NCI-H2227 treated with DMSO at 0.1 percent for 48 hours (cell line): ENCODE results near the gene TUBGCP6.
"Not testable (repeated sequence)": the region's sequence is repeated elsewhere in the genome, so short reads cannot be mapped to it uniquely, and the experiment has no call there.

Source experiments
- DNase-seq: peaks from one replicate; lab custom pipeline; 2025; lab: John Stamatoyannopoulos, UW

Gene TUBGCP6

DNA sequence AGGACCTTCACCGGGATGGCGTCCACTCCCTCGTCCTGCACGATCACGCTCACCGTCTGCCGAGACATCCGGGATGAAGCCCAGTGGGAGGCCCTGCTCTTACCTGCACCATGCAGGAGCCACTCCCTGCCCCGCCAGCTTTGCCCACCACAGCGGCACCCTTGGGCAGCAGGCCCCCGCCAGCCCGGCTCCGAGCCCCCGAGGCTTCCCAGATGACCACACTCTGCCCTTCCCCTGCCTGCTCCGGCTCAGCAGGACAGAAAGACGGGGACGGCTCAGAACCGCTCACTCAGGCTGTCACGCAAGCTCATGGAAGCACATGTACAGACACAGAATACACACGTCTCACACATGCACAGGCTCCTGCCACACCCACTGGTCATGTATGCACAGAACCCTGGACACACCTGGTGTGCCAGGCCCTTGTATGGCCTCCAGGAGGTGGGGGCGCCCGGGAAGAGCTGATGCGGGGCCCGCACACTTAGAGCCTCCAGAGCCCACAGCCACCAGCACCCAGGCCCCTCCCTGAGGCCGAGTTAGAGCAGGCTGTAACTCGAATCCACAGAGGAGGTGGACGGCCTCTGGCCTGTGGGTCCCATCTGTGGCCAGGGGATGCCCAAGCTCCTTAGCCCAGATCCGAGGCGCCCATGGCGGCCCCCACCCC lies 34.3 kb upstream of the TUBGCP6 start:
- no peak for DNase-seq

DNA sequence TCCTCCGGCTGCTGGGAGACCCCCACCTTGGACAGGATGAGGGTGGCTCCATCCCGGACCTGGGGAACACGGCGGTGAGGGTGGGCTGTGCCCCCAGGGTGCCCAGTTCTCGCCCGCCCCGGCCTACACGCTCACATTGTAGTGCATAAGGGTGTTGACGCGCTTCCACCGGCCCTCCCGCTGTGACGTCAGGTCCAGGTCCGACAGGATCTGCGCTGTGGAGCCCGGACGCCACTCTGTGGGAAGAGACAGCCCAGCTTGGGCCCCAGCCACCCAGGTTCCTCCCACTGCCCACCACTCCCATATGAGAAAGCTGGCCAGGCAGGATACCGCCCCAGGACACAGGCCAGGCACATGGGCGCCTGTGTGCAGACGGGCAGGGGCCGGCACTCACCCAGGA lies 33.6 kb upstream of the TUBGCP6 start:
- no peak for DNase-seq

GRCh38 chr22:50277761-50278160 lies 32.9 kb upstream of the TUBGCP6 start:
- DNase-seq = no peak

DNA sequence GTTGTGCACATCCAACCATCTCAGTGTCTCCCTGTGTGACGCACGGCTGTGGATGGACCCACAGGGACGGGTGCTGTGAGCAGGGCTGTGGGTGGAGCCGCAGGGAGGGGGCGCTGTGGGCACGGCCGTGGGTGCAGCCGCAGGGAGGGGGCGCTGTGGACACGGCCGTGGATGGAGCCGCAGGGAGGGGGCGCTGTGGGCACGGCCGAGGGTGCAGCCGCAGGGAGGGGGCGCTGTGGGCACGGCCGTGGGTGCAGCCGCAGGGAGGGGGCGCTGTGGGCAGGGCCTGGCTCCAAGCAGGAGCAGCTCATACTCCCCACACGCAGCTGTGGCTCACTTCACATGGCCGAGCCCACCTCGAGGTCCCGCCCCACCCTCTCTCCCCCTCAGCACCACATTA lies 31.3 kb upstream of the TUBGCP6 start:
- DNase-seq = no peak

DNA sequence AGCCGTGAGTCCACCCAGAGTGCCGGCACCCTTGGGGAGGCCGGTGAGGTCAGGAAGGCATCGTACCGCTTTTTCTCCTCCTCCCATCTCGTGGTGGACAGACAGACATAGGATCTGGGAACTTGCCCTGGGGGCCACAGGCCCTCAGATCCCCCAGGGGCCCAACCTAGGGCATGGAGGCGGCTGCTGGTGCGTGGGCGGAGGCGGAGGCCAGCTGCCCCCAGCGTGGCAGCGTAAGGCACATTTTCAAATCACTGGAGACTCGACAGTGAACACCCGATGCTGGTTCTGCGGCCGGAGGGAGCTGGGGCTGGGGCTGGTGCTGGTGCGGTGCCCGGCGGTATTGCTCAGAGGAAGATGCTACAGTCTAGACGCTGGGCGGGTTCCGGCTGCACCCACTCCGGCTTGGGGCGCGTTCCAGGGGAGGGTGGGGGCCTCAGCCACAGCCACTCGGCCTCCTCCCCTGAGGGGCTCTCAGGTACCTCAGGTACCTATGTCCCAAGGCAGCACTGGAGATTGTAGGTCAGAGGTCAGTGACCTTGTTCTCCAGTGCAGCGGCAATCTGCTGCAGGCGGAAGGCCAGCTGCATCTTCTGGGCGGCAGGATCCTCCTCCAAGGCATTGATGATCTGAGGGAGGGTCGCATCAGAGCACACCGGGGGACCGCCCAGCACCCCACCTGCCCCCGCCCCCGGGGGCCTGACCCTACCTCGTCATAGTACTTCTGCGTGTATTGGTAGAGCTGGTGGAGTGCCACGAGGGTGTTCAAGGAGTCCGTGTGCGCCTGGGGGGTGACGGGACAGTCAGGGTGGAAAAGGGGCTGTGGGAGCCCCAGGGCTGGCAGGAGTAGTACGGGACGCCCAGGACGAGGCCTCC lies 30.6 kb upstream of the TUBGCP6 start:
- DNase-seq = no peak

GRCh38 chr22:50274771-50275170 lies 29.9 kb upstream of the TUBGCP6 start:
- no peak for DNase-seq

GRCh38 chr22:50274311-50274710 lies 29.5 kb upstream of the TUBGCP6 start:
- peak; percentile 21 for DNase-seq

GRCh38 chr22:50273781-50274180 lies 29.0 kb upstream of the TUBGCP6 start:
- not testable (repeated sequence) for DNase-seq

DNA sequence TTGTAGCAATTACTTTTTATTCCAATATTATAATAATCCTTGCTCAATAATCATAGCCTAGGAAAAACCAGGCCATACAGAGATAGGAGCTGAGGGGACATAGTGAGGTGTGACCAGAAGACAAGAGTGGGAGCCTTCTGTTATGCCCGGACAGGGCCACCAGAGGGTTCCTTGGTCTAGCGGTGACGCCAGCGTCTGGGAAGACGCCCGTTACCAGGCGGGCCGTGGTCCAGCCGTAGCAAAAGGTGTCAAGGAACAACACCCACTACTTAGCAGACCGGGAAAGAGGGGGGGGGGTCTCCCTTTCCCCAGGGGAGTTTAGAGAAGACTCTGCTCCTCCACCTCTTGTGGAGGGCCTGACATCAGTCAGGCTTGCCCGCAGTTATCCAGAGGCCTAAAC lies 28.5 kb upstream of the TUBGCP6 start:
- DNase-seq = not testable (repeated sequence)

DNA sequence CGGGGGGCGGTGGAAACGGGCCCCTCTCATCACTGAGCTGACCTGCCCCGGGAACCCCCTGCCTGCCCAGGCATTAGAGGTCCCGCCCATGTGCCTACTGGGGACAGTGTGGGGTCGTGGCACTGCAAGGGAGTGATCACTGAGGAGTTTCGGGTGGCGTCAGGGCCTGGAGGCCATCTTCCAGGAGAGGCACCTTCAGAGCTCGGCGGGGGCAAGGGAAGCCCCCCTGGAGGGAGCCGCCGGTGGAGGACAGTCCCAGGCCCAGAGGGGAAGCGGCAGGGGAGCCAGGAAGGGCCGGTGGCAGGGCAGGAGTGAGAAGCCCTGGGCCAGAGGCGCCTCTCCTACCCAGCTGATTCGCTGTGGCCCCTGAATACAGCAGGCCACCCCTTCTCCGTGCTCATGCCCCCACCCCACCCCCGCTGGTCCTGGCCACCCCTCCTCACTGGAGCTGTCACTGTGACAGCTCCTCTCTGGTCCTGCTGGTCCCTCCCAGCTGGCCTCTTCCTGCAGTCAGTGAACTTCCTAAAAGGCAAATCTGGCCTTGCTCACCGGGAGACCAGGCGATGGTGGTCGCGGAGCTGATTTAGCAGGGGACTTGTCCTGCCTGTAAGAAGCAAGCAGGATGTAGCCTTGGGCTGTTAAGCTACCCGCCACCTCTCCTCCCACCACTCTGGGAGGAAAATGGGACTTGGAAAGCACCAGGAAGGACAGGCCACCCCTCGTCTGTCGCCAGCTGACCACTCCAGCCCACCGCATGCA lies 27.4 kb upstream of the TUBGCP6 start:
- no peak for DNase-seq

DNA sequence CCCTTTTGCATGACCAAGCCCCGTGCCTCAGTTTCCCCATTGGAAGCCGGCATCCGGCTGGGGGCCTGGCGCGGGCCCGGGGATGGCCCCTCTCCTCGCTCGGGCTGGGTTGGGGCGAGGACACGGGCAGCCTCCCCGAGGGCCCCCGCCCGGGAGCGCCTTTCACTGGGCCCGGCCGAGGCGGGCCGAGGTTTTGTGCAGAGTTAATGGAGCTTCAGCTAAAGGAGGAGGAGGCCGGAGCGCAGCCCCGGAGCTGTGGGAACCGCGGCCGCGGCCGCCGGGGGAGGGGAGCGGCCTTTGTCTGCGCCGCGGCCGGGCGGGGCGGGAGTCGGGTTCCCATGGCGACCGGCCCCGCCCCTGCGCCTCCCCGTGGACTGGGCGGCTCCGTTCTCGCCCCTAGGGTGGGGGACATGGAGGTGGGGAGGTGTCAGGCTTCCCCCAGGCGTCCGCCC lies 26.7 kb upstream of the TUBGCP6 start:
- DNase-seq = peak; percentile 57

DNA sequence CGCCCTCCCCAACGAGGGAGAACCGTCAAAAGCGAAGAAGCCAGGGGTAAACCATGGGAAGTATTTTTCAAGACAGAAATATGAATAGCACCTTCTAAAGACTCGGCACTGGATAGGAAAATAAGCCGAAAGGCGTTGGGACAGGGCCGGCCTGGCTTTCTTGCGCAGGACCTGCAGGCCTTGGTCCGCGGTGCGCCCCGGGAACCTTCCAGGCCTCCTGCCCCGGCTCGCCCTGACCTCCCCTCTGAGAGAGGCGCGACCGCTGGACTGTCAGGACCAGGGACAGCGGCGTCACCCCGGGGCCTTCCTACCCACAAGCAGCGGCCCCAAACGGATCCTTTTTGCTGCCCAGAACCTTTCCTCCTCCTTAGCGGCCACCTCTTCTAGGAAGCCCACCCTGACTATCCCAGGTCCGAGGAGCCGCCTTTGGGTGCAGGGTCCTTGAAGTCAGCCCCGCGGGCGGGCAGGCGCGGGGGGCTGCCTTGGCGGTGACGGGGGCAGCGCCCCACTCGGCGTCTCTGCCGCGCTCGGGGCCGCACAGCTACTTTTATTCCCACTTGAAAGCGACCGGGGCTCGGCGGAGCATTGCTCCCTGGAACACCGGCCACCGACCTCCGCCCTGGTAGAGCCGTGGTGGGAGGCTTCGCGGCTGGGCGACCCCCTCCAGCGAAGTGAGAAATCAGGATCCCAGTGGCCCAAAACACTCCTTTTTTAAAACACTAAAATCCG lies 26.0 kb upstream of the TUBGCP6 start:
- no peak for DNase-seq

- peak; percentile 29 for DNase-seq
Observed at GRCh38 chr22:50269970-50270665, 25.3 kb upstream of the TUBGCP6 start, which contains the start of gene MAPK11. MAPK11 (minus strand) TSS chr22:50270380; CDS start chr22:50270292, 88 bp downstream.

DNA sequence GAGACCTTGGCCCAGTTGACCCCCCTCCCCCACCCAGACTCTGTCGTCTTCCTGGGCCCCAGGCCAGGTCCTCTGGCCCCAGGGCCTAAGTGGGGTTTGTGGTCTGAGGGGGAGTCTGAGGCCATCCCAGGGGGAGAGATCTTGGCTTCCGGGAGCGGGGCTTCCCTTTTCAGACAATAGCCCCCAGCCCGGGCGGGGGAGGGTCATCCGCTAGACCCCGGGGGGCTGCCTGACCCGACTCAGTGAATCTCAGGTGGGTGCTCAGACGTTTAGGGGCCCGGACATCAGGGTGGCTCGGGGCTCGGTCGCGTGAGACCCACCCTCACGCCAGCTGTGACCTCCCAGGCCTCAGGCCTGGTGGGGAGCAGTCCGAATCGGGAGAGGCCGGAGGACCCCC lies 24.7 kb upstream of the TUBGCP6 start:
- DNase-seq = no peak

GRCh38 chr22:50268655-50269113 lies 23.9 kb upstream of the TUBGCP6 start:
- no peak for DNase-seq

- no peak for DNase-seq
Observed at GRCh38 chr22:50267591-50268390, 23.0 kb upstream of the TUBGCP6 start.

- DNase-seq = no peak
Observed at GRCh38 chr22:50266994-50267393, 22.2 kb upstream of the TUBGCP6 start.

- no peak for DNase-seq
Observed at GRCh38 chr22:50264946-50265669, 20.3 kb upstream of the TUBGCP6 start.

DNA sequence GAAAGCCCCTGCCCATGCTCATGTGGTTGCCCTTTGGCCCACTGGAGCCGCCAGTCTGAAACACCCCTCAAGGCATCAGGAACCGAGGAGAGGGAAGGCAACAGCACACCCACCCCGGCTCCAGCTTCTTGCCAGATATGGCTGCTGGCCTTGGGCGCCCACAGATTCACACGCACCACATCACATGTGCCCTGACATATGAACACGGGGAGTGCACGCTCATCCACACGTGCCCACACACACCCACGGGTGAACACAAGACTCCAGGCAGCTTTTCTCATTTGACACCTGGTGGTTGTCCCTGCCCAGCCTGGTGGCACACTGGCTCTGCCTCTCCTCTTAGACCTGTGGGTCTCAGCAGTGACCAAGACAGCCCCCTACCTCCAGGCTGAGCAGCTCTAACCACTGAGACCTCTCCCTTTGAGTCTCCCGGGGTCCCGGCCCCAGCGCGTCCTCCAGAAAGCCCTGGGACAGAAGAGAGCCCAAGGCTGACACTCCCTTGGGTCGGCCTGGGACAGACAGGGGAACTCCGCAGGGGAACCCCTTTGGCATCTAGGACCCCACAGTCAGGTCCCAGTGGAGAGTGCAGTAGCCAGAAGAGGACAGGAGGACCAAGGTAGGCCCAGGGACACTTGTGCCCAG lies 19.4 kb upstream of the TUBGCP6 start:
- DNase-seq = no peak
